GM21825 (cell line): ENCODE results near the gene XPO1.
A peak's percentile ranks its signal among the peaks of the same experiment; 100 is the strongest.
"Not testable (repeated sequence)": the region's sequence is repeated elsewhere in the genome, so short reads cannot be mapped to it uniquely, and the experiment has no call there.

Experiments used
- ATAC-seq: cut with Tn5 transposase; IDR thresholded peaks from one replicate; pipeline ENCODE4 v1.9.1; 2021; ENCODE audit warnings: mild to moderate bottlenecking, moderate library complexity; ENCODE audit not compliant: unreplicated experiment

Gene XPO1

DNA sequence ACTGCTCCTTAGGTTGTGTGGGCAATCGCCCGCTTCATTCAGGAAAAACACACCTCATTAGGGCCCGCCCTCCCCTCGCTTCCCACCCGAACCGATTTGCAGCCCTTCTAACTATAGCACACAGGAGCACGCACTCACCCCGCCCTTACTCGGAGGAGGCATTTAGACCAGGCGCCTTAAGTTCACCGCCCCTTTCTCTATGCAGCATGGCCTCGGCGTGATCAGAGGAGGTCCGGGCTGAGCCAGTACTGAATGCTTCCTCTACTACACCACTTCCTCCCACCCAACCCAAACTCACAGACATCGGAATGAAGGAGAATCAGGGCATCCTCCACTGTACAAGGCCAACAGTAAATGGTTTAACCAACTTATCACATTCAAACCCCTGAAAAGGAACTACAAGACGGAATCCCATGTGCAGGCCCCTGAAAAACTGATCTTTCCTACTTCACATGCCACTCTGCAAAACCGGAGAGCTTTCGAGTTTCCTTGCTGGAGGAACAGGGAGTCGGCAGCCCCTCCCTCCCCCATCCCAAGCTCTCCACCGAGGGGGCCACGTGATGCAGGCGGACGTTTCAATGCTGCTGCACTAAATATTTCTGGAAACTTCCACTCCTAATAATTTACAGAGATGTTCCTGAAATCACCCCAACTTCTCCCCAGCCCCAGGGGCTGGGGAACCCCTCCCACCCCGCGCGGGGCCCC, 1.4 kb downstream of the XPO1 start:
- ATAC-seq: peak; percentile 51

DNA sequence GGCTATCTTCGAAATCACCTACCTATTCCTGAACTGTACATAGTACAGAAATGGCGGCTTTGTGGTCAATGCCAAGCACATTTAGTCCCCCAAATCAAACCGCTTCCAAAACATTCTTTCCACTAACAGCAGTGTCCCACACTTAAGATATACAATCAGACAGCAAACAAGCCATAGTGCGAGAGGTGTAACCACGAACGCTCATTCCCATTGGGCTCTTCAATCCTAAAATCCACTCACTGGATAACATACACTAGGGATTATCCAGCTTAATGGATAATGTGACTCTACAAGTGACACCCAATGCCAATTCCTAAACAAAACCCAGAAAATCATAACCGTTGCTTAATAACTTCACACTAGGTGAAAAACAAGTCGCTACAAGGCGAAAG, 2.0 kb downstream of the XPO1 start:
- no peak for ATAC-seq

DNA sequence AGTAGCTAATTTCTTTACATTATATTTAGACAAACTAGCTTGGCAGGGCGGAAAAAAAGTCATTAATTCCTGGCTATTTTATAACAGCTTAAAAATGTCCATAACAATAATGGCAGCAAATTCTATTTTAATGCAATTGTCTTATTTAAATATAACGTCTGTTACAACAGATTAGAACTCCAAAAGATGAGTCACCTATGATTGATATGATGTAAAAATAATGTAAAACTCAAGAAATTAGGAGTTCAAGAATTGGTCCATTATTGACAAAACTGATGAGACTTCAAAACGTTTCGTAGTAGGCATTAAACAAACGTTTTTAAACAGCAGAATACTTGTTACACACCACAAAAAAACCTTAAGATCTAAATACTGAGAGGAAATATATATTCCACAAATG, 2.7 kb downstream of the XPO1 start:
- ATAC-seq: no peak

GRCh38 chr2:61534926-61535325, 3.2 kb downstream of the XPO1 start:
- no peak for ATAC-seq

DNA sequence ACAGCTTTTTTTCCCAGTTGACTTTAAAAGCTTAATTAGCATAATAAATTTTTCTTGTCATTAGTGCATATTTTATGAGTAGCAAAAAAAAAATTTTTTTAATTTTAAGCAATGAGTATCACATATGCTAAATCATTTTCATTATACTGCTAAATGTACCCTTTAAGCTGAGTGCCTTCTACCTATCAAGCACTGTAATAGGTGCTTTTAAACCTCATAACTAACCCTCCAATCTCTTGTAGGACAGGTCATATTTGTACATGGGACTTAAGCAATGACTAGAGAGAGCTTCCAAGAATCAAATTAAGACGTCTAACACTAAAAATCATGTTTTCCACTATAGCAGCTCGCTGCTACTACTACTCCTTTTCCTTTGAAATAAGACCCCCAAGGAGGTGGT, 7.4 kb downstream of the XPO1 start:
- ATAC-seq: no peak

DNA sequence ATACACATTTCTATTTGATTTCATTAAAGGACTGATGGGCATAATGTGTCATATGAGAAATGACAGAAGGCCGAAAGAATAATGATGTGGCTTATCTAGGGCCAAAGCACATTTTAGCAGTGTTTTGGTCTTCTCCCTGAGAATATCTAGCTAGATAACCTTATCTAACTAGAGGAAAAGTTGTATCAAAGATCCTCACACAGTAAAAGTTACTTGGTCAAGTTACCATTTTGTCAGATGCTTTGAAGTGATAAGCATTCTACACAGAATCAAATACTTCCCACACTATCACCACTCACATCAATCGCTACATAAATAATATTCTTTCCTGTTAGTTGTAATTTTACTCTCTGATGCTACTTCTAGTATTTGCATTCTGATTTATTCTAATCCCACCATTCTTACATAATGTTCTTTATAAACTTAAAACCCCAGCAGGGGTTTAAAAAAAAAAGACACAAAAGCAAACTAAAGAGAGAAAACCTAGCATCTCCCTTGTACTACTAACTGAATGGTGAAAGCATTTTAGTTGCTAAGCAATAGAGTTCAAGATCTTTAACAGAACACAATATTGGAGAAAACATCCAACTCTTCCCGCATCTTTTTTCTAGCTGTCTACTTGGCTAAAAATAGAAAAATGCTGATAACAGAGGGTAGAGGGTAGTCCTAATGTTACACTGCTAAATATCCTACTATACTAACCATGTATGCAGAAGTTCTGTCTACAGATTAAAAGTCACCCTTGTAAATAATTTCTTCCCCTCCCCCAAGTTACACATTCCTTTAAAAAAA, 8.0 kb downstream of the XPO1 start:
- no peak for ATAC-seq

GRCh38 chr2:61520261-61520660, 17.9 kb downstream of the XPO1 start:
- ATAC-seq: no peak

DNA sequence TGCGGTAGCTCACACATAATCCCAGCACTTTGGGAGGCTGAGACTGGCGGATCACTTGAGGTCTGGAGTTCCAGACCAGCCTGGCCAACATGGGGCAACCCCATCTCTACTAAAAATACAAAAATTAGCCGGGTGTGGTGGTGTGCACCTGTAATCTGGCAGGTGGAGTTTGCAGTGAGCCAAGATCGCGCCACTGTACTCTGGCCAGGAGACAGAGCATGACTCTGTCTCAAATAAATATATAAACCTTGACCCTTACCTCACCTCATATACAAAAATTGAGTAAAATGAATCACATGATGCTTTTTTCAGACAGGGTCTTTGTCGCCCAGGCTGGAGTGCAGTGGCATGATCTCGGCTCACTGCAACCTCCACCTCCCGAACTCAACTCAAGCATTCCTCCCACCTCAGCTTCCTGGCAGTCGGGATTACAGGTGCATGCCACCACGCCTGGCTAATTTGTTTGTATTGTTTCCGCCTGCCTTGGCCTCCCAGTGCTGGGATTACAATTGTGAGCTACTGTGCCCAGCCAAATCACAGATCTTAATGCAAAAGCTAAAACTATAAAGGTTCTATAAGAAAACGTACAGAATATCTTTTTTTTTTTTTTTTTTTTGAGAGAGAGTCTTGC, 25.3 kb downstream of the XPO1 start:
- no peak for ATAC-seq

GRCh38 chr2:61510674-61511671, 27.2 kb downstream of the XPO1 start:
- no peak for ATAC-seq

DNA sequence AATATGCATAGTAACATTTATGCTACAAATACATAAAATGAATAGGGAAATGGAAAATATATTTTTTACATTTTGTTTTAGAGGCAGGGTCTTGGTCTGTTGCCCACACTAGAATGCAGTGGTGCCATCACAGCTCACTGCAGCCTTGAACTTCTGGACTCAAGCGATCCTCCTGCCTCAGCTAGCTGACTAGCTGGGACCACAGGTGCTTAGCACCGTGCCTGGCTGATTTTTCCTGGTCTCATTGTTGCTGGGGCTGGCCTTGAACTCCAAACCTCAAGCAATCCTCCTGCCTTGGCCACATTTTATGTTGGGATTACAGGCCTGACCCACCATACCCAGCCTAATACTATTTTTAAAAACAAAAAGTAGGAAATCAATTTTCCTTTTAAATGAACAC, 33.2 kb downstream of the XPO1 start:
- ATAC-seq: no peak

GRCh38 chr2:61499060-61499459, 39.1 kb downstream of the XPO1 start:
- ATAC-seq: no peak

- ATAC-seq: no peak
Observed at GRCh38 chr2:61493523-61493942, 44.6 kb downstream of the XPO1 start.

DNA sequence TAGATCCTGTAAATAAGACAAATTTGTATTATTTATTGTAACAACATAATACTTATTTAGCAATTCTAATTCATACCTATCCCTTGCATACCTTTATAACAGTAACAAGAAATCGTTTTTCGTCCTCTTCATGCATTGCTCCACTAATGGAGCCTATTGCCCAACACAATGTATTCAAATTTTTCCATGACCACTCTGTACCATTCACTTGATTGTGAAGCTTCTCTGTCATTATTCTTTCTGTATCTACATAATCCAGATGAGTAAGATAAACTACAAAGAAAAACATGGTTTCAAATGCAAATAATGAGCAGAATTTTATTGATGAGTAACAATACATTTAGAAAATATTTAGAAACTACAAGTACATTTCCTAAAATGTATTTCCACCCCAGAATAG, 45.7 kb downstream of the XPO1 start:
- ATAC-seq: no peak

- no peak for ATAC-seq
Observed at GRCh38 chr2:61485281-61485680, 52.9 kb downstream of the XPO1 start.

GRCh38 chr2:61478086-61478485, 60.1 kb downstream of the XPO1 start:
- ATAC-seq: no peak

DNA sequence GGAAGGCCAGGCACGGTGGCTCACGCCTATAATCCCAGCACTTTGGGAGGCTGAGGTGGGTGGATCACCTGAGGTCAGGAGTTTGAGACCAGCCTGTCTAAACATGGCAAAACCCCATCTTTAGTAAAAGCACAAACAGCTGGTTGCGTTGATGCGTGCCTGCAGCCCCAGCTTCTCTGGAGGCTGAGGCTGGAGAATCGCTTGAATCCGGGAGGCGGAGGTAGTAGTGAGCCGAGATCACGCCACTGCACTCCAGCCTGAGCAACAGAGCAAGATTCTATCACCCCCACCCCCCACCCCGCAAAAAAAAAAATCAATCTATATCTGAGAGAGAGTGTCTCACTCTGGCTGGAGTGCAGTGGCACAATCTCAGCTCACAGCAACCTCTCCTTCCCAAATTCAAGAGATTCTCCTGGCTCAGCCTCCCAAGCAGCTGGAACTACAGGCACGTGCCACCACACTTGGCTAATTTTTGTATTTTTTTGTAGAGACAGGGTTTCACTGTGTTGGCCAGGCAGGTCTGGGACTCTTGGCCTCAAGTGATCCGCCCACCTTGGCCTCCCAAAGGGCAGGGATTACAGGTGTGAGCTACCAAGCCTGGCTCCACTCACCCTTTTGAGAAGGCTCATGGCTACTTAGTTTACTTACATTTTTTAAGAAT, 61.1 kb downstream of the XPO1 start:
- ATAC-seq: not testable (repeated sequence)

GRCh38 chr2:61471905-61472805, 66.0 kb downstream of the XPO1 start:
- ATAC-seq: no peak

- ATAC-seq: peak; percentile 72
Observed at GRCh38 chr2:61470965-61471904, 66.9 kb downstream of the XPO1 start, which contains the start of gene USP34. Gene USP34 (minus strand): TSS chr2:61471087. CDS start chr2:61470692, 395 bp downstream.
